A549 (cell line): ENCODE results near the gene ITPA.

Experiments used
- BHLHE40 ChIP-seq: IDR thresholded peaks from 2 replicates; pipeline ENCODE4 v1.6.1; 2012; ENCODE audit warnings: low read depth, low read length, inconsistent platforms
- USF2 ChIP-seq: fragments of 450-650 bp; IDR thresholded peaks from 2 replicates; pipeline ENCODE4 v1.6.1; 2014; ENCODE audit warnings: antibody characterized with exemption

- no peak for TF ChIP-seq BHLHE40
- no peak for TF ChIP-seq USF2
Measured at GRCh38 chr20:3226093-3226492, 16.8 kb downstream of the ITPA start.
